Suprapubic skin (tissue), 4 donors: ENCODE data around the gene CENPA. TPM values are rescaled to one million over a fixed set of nuclear protein-coding genes. Genes with fewer than 3 reads are reported as not detected.

Experiments used
- DNase-seq, 2 donors: peaks; one replicate each; pipeline ENCODE4 v3.0.0-alpha.2; 2019; ENCODE audit warnings: low spot score in 2 of 2
- H3K27ac ChIP-seq: fragments of 200-600 bp; sonication (generic); one replicate; pipeline ENCODE4 v1.5.1; 2019
- H3K27me3 ChIP-seq: fragments of 200-600 bp; sonication (generic); one replicate; pipeline ENCODE4 v1.5.1; 2019
- H3K36me3 ChIP-seq: fragments of 200-600 bp; sonication (generic); one replicate; pipeline ENCODE4 v1.5.1; 2019
- H3K4me1 ChIP-seq: fragments of 200-600 bp; sonication (generic); one replicate; pipeline ENCODE4 v1.5.1; 2019
- H3K4me3 ChIP-seq: fragments of 200-600 bp; sonication (generic); one replicate; pipeline ENCODE4 v1.5.1; 2019; ENCODE audit warnings: mild to moderate bottlenecking
- H3K9me3 ChIP-seq: fragments of 200-600 bp; sonication (generic); one replicate; pipeline ENCODE4 v1.5.1; 2019
- EP300 ChIP-seq: sonication (generic); formaldehyde crosslinking; IDR thresholded peaks from one replicate; pipeline ENCODE4 v1.6.1; 2017; ENCODE audit warnings: antibody characterized with exemption
- POLR2A ChIP-seq, 2 donors: fragments of 450-650 bp; IDR thresholded peaks; one replicate each; pipeline ENCODE4 v1.6.1; 2017; ENCODE audit warnings: antibody characterized with exemption in 2 of 2, mild to moderate bottlenecking in 2 of 2, moderate library complexity in 2 of 2
- POLR2AphosphoS5 ChIP-seq, 3 donors: sonication (generic); formaldehyde crosslinking; IDR thresholded peaks; one replicate each; pipeline ENCODE4 v1.6.1; 2017; ENCODE audit warnings: antibody characterized with exemption in 3 of 3
- WGBS: methylation state at CpG from one replicate; pipeline ENCODE4 v1.1.5; 2018; 5-methylcytosine and 5-hydroxymethylcytosine counted together
- total RNA-seq, 4 donors: library from RNA; depleted of rRNA; stranded (reverse); fragments of >200 nt; gene quantifications; one replicate each; pipeline ENCODE4 v1.1.0, GENCODE V29; 2016
- TF ChIP-seq, protein P1 (sequence below), 2 donors: fragments of 200-600 bp in 1 of 2; fragments of 450-650 bp in 1 of 2; sonication (generic) in 1 of 2; IDR thresholded peaks; one replicate each; pipeline ENCODE4 v1.5.1; 2016 to 2019; ENCODE audit warnings: antibody characterized with exemption in 2 of 2, mild to moderate bottlenecking in 1 of 2, moderate library complexity in 1 of 2

Gene CENPA
- total RNA-seq, 4 donors from 2014 or later, result 1.9 to 3.9 (median 3.0) TPM

GRCh38 chr2:26816893-26817292 is 31.0 kb downstream of the CENPA start:
- Histone ChIP-seq H3K27ac (no peak overlapping the region), H3K36me3 (no peaks in the 10 kb centered on the region), H3K4me1 (no peaks in the 10 kb centered on the region), H3K4me3 (no peak overlapping the region), H3K27me3 (peaks cover 22% of the 10 kb centered on the region), H3K9me3 (no peaks in the 10 kb centered on the region)
- DNase-seq, result no peak
- TF ChIP-seq, protein P1, sequence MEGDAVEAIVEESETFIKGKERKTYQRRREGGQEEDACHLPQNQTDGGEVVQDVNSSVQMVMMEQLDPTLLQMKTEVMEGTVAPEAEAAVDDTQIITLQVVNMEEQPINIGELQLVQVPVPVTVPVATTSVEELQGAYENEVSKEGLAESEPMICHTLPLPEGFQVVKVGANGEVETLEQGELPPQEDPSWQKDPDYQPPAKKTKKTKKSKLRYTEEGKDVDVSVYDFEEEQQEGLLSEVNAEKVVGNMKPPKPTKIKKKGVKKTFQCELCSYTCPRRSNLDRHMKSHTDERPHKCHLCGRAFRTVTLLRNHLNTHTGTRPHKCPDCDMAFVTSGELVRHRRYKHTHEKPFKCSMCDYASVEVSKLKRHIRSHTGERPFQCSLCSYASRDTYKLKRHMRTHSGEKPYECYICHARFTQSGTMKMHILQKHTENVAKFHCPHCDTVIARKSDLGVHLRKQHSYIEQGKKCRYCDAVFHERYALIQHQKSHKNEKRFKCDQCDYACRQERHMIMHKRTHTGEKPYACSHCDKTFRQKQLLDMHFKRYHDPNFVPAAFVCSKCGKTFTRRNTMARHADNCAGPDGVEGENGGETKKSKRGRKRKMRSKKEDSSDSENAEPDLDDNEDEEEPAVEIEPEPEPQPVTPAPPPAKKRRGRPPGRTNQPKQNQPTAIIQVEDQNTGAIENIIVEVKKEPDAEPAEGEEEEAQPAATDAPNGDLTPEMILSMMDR (IDR thresholded peaks at IDR 0.05), result no peak
- TF ChIP-seq EP300 (no peak), POLR2A (IDR thresholded peaks at IDR 0.05) (no peak), POLR2AphosphoS5 (IDR thresholded peaks at IDR 0.05) (no peak)
- WGBS, result 41% methylated on average over 3 of the region's 3 CpGs

DNA sequence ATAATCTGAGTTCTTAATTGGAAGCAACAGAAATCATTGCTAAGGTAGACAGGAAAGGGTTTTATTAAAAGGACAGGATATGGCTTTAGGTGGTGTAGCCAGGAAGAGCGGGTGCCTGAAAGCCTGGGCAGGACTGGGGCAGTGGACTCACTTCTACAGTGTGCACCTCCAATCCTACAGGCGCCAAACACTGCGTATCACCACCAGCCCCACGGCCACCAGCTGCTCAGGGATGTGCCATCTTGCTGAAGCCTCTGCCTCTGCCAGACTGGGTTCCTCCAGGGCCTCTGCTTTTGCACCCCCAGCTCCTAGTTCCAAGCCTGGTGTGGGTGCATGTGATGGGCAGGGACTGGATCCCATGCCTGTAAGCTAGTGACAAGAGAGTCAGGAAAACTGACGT is 32.4 kb downstream of the CENPA start:
- H3K4me3 ChIP-seq, result no peak overlapping the region
- no peak overlapping the region for H3K27ac ChIP-seq
- H3K9me3 ChIP-seq, result no peaks in the 10 kb centered on the region
- TF ChIP-seq POLR2A (IDR thresholded peaks at IDR 0.05), result no peak
- TF ChIP-seq, protein P1 (IDR thresholded peaks at IDR 0.05), result no peak
- H3K27me3 ChIP-seq, result peaks cover 23% of the 10 kb centered on the region
- H3K4me1 ChIP-seq, result no peaks in the 10 kb centered on the region
- DNase-seq, result no peak
- WGBS, result 56% methylated on average over 5 of the region's 5 CpGs
- no peaks in the 10 kb centered on the region for H3K36me3 ChIP-seq

- DNase-seq, result no peak
- no peaks in the 10 kb centered on the region for H3K4me1 ChIP-seq
- WGBS, result 58% methylated on average over 6 of the region's 6 CpGs
- H3K27ac ChIP-seq, result no peak overlapping the region
- no peak overlapping the region for H3K4me3 ChIP-seq
- H3K36me3 ChIP-seq, result no peaks in the 10 kb centered on the region
- peaks cover 21% of the 10 kb centered on the region for H3K27me3 ChIP-seq
- no peaks in the 10 kb centered on the region for H3K9me3 ChIP-seq
- TF ChIP-seq POLR2A (IDR thresholded peaks at IDR 0.05) (no peak), EP300 (no peak), POLR2AphosphoS5 (IDR thresholded peaks at IDR 0.05) (no peak)
- TF ChIP-seq, protein P1 (IDR thresholded peaks at IDR 0.05), result no peak
Observed at GRCh38 chr2:26818972-26819371, 33.1 kb downstream of the CENPA start.

DNA sequence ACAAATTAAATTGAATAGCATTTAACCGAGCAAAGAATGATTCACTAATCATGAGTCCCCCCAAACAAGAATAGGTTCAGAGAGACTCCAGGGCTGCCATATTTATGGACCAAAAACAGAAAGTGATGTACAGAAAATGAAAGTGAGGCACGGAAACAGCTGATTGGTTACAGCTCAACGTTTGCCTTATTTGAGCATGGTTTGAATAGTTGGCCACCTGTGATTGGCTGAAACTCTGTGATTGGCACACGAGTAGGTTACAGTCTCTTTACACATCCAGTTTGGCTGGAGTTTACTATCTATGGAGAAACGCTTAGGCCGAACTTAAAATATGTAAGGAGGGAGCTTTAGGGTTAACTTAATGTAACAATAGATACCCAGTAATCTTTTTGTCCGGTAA is 35.1 kb downstream of the CENPA start:
- 83% methylated on average over 7 of the region's 7 CpGs for WGBS

GRCh38 chr2:26822877-26823276 is 37.0 kb downstream of the CENPA start:
- no peaks in the 10 kb centered on the region for H3K4me1 ChIP-seq
- no peaks in the 10 kb centered on the region for H3K36me3 ChIP-seq
- DNase-seq, result no peak
- peaks cover 10% of the 10 kb centered on the region for H3K27me3 ChIP-seq
- TF ChIP-seq EP300 (no peak), POLR2A (IDR thresholded peaks at IDR 0.05) (no peak), POLR2AphosphoS5 (IDR thresholded peaks at IDR 0.05) (no peak)
- TF ChIP-seq, protein P1 (IDR thresholded peaks at IDR 0.05), result no peak
- H3K27ac ChIP-seq, result no peak overlapping the region
- 87% methylated on average over 6 of the region's 6 CpGs for WGBS
- no peaks in the 10 kb centered on the region for H3K9me3 ChIP-seq
- no peak overlapping the region for H3K4me3 ChIP-seq

More for the DNA sequence above, 35.1 kb downstream of the CENPA start:
- H3K27ac ChIP-seq, result no peak overlapping the region
- H3K9me3 ChIP-seq, result no peaks in the 10 kb centered on the region
- H3K27me3 ChIP-seq, result peaks cover 15% of the 10 kb centered on the region
- no peak for TF ChIP-seq EP300
- TF ChIP-seq, protein P1 (IDR thresholded peaks at IDR 0.05), result no peak
- no peak for TF ChIP-seq POLR2AphosphoS5 (IDR thresholded peaks at IDR 0.05)
- no peak for TF ChIP-seq POLR2A (IDR thresholded peaks at IDR 0.05)
- H3K36me3 ChIP-seq, result no peaks in the 10 kb centered on the region
- no peak overlapping the region for H3K4me3 ChIP-seq
- H3K4me1 ChIP-seq, result no peaks in the 10 kb centered on the region
- DNase-seq, result no peak
